Measurements from ENCODE around the gene GLTP.
A peak's percentile ranks its signal among the peaks of the same experiment; 100 is the strongest.

The GLTP gene

DNA sequence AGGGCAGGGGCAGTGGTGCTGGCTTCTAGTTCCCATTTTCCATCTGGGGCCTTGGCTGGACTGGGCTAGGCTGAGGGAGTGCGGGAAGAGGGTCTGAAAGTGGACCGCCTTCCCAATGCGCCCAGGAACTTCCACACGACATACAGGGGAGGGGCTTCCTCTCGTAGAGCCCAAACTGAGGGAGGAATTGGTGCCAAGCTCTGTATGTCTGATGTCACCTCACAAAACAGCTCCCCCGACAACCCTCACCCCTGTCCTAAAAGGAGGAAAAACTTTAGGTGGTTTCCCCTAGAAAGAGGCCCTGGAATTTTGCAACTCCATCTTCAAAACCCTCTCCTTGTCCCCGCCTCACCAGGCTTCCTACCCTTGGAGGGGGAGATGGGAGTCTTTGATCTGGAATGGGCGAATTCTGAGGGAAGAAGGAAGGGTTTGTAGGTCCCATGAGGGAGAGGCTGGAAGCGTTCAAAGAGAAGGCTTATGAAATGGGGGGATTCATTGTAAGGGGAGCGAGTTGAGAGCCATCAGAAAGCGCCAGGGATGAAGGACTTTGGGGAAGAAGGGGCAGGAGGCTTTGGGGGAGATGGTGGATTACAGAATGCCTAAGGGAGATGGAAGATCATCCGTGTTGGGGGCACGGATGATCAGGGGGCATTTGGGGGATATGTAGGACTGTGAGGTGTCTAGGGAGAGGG is 844 bp downstream of the GLTP start:
- TF ChIP-seq, protein P1, sequence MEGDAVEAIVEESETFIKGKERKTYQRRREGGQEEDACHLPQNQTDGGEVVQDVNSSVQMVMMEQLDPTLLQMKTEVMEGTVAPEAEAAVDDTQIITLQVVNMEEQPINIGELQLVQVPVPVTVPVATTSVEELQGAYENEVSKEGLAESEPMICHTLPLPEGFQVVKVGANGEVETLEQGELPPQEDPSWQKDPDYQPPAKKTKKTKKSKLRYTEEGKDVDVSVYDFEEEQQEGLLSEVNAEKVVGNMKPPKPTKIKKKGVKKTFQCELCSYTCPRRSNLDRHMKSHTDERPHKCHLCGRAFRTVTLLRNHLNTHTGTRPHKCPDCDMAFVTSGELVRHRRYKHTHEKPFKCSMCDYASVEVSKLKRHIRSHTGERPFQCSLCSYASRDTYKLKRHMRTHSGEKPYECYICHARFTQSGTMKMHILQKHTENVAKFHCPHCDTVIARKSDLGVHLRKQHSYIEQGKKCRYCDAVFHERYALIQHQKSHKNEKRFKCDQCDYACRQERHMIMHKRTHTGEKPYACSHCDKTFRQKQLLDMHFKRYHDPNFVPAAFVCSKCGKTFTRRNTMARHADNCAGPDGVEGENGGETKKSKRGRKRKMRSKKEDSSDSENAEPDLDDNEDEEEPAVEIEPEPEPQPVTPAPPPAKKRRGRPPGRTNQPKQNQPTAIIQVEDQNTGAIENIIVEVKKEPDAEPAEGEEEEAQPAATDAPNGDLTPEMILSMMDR (IDR thresholded peaks at IDR 0.05; ENCODE audit: low read depth, low read length, poor library complexity, severe bottlenecking) = peak; percentile 5
- TF ChIP-seq EZH2phosphoT487 (IDR thresholded peaks at IDR 0.05; ENCODE audit: borderline replicate concordance, low read length) = no peak
- H3K9me2 ChIP-seq (replicated peaks; ENCODE audit: control insufficient read depth, low read length) = no peaks in the 10 kb centered on the region
- no peaks in the 10 kb centered on the region for H3F3A ChIP-seq (ENCODE audit: control insufficient read depth, insufficient read depth)
- H3K4me3 ChIP-seq (ENCODE audit: low read length) = peak overlapping the region; percentile 81
- H3K4me2 ChIP-seq (ENCODE audit: low read length) = peak overlapping the region; percentile 94
- H4K20me1 ChIP-seq (ENCODE audit: control insufficient read depth, insufficient read depth, low read depth, low read length) = no peaks in the 10 kb centered on the region
- H3K4me1 ChIP-seq (ENCODE audit: control insufficient read depth, low read length) = peaks cover 54% of the 10 kb centered on the region
- peaks cover 14% of the 10 kb centered on the region for H3K79me2 ChIP-seq (ENCODE audit: control insufficient read depth, low read length)
- H3K36me3 ChIP-seq (ENCODE audit: control insufficient read depth, low read length) = no peaks in the 10 kb centered on the region
- H3K27me3 ChIP-seq (ENCODE audit: control insufficient read depth, low read length) = peaks cover 5% of the 10 kb centered on the region; the same call in 1 of the 2 replicates
- no peaks in the 10 kb centered on the region for H3K9me3 ChIP-seq (ENCODE audit: control insufficient read depth, insufficient read depth, low read length)
- H3K27ac ChIP-seq (ENCODE audit: low read depth, low read length) = no peak overlapping the region

DNA sequence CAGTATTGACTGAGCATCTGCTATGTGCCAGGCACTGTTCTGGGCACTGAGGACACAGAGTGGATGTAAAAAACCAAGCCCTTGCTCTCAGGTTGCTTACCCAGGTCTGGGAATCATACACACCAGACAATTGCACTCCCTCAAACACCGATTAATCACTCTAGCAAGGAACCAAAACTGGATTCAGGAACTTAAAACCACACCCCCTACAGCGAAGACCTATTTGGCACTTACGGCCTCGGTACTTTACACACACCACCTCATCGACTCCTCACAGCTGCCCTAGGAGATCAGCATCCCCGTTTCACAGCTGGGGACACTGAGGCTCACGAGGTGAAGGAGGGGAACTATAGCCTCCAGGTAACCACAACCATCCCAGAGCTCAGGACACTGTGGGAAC is 1.6 kb downstream of the GLTP start:
- Histone ChIP-seq H3K9me3 (ENCODE audit: control insufficient read depth, insufficient read depth, low read length) (no peaks in the 10 kb centered on the region), H3K79me2 (ENCODE audit: control insufficient read depth, low read length) (peaks cover 14% of the 10 kb centered on the region), H3K36me3 (ENCODE audit: control insufficient read depth, low read length) (no peaks in the 10 kb centered on the region), H3K4me3 (ENCODE audit: low read length) (peak overlapping the region; percentile 81), H3K4me2 (ENCODE audit: low read length) (peak overlapping the region; percentile 94), H3K9me2 (replicated peaks; ENCODE audit: control insufficient read depth, low read length) (no peaks in the 10 kb centered on the region), H4K20me1 (ENCODE audit: control insufficient read depth, insufficient read depth, low read depth, low read length) (no peaks in the 10 kb centered on the region), H3K4me1 (ENCODE audit: control insufficient read depth, low read length) (peaks cover 57% of the 10 kb centered on the region), H3F3A (ENCODE audit: control insufficient read depth, insufficient read depth) (no peaks in the 10 kb centered on the region), H3K27me3 (ENCODE audit: control insufficient read depth, low read length) (peaks cover 4% of the 10 kb centered on the region; the same call in 1 of the 2 replicates), H3K27ac (ENCODE audit: low read depth, low read length) (no peak overlapping the region)
- TF ChIP-seq EZH2phosphoT487 (IDR thresholded peaks at IDR 0.05; ENCODE audit: borderline replicate concordance, low read length) = no peak
- TF ChIP-seq, protein P1 (IDR thresholded peaks at IDR 0.05; ENCODE audit: low read depth, low read length, poor library complexity, severe bottlenecking) = no peak

DNA sequence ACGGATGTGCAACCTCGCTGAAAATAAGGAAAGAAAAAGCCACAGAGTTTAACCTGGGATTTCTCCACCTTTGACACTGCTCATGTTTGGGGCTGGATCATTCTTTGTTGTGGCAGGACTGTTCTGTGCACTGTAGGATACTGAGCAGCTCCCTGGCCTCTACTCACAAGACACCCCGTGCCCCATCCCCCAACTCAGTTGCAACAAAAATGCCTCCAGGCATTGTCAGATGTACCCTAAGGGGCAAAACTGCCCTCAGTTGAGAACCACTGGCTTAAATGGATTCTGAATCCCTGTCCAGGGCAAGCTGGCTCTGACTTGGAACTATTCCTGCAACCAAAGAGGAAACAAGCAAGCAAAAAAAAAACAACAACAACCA is 2.1 kb downstream of the GLTP start:
- Histone ChIP-seq H3K4me2 (ENCODE audit: low read length) (no peak overlapping the region), H3K27ac (ENCODE audit: low read depth, low read length) (no peak overlapping the region), H3K4me3 (ENCODE audit: low read length) (no peak overlapping the region), H4K20me1 (ENCODE audit: control insufficient read depth, insufficient read depth, low read depth, low read length) (no peaks in the 10 kb centered on the region), H3K9me3 (ENCODE audit: control insufficient read depth, insufficient read depth, low read length) (no peaks in the 10 kb centered on the region), H3F3A (ENCODE audit: control insufficient read depth, insufficient read depth) (no peaks in the 10 kb centered on the region), H3K36me3 (ENCODE audit: control insufficient read depth, low read length) (no peaks in the 10 kb centered on the region), H3K79me2 (ENCODE audit: control insufficient read depth, low read length) (peaks cover 14% of the 10 kb centered on the region), H3K9me2 (replicated peaks; ENCODE audit: control insufficient read depth, low read length) (no peaks in the 10 kb centered on the region), H3K4me1 (ENCODE audit: control insufficient read depth, low read length) (peaks cover 57% of the 10 kb centered on the region), H3K27me3 (ENCODE audit: control insufficient read depth, low read length) (peaks cover 2% of the 10 kb centered on the region; the same call in 1 of the 2 replicates)
- TF ChIP-seq EZH2phosphoT487 (IDR thresholded peaks at IDR 0.05; ENCODE audit: borderline replicate concordance, low read length) = no peak
- TF ChIP-seq, protein P1 (IDR thresholded peaks at IDR 0.05; ENCODE audit: low read depth, low read length, poor library complexity, severe bottlenecking) = no peak
